Breast epithelium (tissue), 4 donors: Measurements from ENCODE around the gene LAIR1. TPM values are rescaled to one million over a fixed set of nuclear protein-coding genes. Genes with fewer than 3 reads are reported as not detected.

Experiments
- DNase-seq, 2 donors: peaks; one replicate each; pipeline ENCODE4 v3.0.0-alpha.2; 2019; ENCODE audit warnings: low spot score in 2 of 2
- H3K27ac ChIP-seq, 2 donors: fragments of 200-600 bp; sonication (generic) in 1 of 2; one replicate each; pipeline ENCODE4 v1.5.1; 2016 to 2019; ENCODE audit warnings: mild to moderate bottlenecking in 1 of 2
- H3K27me3 ChIP-seq, 2 donors: fragments of 200-600 bp; sonication (generic) in 1 of 2; one replicate each; pipeline versions ENCODE4 v1.5.1 to v1.6.0; 2017 to 2019; ENCODE audit warnings: control low read depth in 1 of 2, mild to moderate bottlenecking in 1 of 2
- H3K36me3 ChIP-seq: fragments of 200-600 bp; one replicate; pipeline ENCODE4 v1.5.1; 2019
- H3K4me1 ChIP-seq, 2 donors: fragments of 200-600 bp; sonication (generic); one replicate each; pipeline ENCODE4 v1.5.1; 2016 to 2019; ENCODE audit warnings: control low read depth in 1 of 2
- H3K4me3 ChIP-seq, 3 donors: fragments of 200-600 bp; sonication (generic); 1 replicate in 2 of 3; 2 replicates in 1 of 3; pipeline ENCODE4 v1.5.1; 2016 to 2019; ENCODE audit warnings: mild to moderate bottlenecking in 3 of 3, moderate library complexity in 2 of 3
- H3K9me3 ChIP-seq, 2 donors: fragments of 200-600 bp; sonication (generic) in 1 of 2; one replicate each; pipeline ENCODE4 v1.5.1; 2016 to 2019; ENCODE audit warnings: control low read depth in 1 of 2
- CTCF ChIP-seq, 3 donors: fragments of 450-650 bp; IDR thresholded peaks; one replicate each; pipeline ENCODE4 v1.5.1; 2016 to 2017; ENCODE audit warnings: antibody characterized with exemption in 3 of 3, mild to moderate bottlenecking in 3 of 3, moderate library complexity in 3 of 3
- POLR2A ChIP-seq: fragments of 450-650 bp; IDR thresholded peaks from one replicate; pipeline ENCODE4 v1.6.1; 2016; ENCODE audit warnings: antibody characterized with exemption, mild to moderate bottlenecking, moderate library complexity
- POLR2AphosphoS5 ChIP-seq, 3 donors: sonication (generic); formaldehyde crosslinking; IDR thresholded peaks; one replicate each; pipeline ENCODE4 v1.6.1; 2017; ENCODE audit warnings: antibody characterized with exemption in 3 of 3
- intact Hi-C: fragments of 100-400 bp; cut with DNase I; formaldehyde crosslinking; loops from one replicate; pipeline ENCODE4 v1.15.1; 2023; ENCODE audit warnings: low total_unique reads
- total RNA-seq, 3 donors: library from RNA; depleted of rRNA; stranded (reverse); fragments of >200 nt; gene quantifications; one replicate each; pipeline ENCODE4 v1.1.0, GENCODE V29; 2016

The LAIR1 gene
- total RNA-seq, 3 donors from 2014 or later: 11.8 to 44.5 (median 23.1) TPM

- Histone ChIP-seq H3K9me3 (no peaks in the 10 kb centered on the region), H3K27ac (no peak overlapping the region), H3K4me1 (no peaks in the 10 kb centered on the region), H3K4me3 (no peak overlapping the region), H3K27me3 (peaks cover 0 to 18% of the 10 kb centered on the region in 2 donors), H3K36me3 (no peaks in the 10 kb centered on the region)
- intact Hi-C loops: no loop called here
- no peak for DNase-seq
- TF ChIP-seq POLR2AphosphoS5 (IDR thresholded peaks at IDR 0.05) (no peak), CTCF (IDR thresholded peaks at IDR 0.05) (no peak), POLR2A (no peak)
These were observed 26.2 kb downstream of the LAIR1 start for GRCh38 chr19:54338521-54338920.

DNA sequence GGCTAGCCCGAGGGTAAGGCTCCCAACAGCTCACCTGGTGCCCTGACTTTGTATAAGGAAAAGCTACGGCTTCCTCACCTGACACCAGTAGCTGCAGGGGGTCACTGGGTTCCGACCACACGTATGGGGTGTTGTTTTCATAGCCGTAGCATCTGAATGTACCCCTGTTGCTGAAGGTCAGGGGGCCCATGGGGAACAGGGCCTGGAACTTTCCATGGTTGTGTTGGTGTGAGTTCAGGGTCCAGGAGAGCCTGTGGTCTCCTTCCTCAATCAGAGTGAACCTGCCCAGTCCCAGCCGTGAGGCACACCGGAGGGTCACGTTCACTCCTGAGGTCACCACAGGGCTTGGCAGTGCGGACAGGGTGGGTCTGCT lies 26.9 kb downstream of the LAIR1 start:
- intact Hi-C loops: loop anchor here (2.0 kb wide), 1 partner anchor 27 kb away; the partner anchor contains the start of gene LAIR1
- H3K36me3 ChIP-seq: no peaks in the 10 kb centered on the region

DNA sequence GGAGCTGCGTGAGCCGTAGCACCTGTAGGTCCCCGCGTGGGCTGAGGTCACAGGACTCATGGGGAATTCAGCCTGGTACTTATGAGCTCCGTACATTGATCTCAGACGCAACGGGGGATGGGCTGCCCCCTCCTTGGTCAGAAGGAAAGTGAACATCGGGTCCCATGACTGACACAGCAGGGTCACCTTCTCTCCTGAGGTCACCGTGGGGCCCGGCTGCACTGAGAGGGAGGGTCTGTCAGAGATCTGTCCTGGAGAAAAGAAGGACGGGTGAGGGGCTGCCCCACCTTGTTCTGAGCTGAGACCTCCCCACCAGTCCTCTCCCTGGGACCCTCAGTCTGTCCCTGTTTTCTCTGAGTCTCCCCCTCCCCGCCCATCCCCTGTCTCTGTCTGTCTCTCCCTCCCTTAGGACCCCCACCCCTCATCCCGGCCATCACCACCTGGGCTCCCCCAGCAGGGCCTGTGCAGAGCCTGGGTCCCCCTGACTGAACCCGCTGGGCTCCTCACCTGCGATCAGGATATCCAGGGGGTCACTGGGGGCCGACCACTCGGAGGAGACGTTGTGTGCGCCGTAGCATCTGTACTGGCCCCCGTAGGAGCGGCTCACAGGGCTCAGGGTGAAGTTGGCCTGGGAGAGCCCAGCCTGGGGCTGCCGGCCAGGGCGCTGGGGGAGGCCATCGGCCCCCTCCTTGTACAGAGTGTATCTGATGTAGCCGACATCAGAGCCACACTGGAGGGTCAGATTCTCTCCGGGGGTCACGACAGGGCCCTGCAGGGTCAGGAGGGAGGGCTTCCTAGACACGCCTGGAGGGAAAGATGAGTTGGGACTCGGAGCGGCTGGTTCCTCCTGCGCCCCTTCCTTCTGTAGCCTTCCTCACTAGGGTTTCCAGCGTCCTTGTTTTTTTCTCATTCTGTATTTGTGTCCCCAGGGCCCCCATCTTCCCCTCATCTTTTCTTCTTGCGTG lies 27.6 kb downstream of the LAIR1 start:
- no peak for DNase-seq
- Histone ChIP-seq H3K4me3 (no peak overlapping the region), H3K4me1 (no peaks in the 10 kb centered on the region), H3K27me3 (peaks cover 0 to 23% of the 10 kb centered on the region in 2 donors), H3K36me3 (no peaks in the 10 kb centered on the region), H3K9me3 (no peaks in the 10 kb centered on the region), H3K27ac (no peak overlapping the region)
- TF ChIP-seq POLR2A (no peak), POLR2AphosphoS5 (IDR thresholded peaks at IDR 0.05) (no peak), CTCF (IDR thresholded peaks at IDR 0.05) (no peak)
- intact Hi-C loops: loop anchor here (2.0 kb wide), 1 partner anchor 28 kb away; the partner anchor contains the start of gene LAIR1

More for the DNA sequence above, 26.9 kb downstream of the LAIR1 start:
- no peaks in the 10 kb centered on the region for H3K9me3 ChIP-seq
- H3K4me3 ChIP-seq: no peak overlapping the region
- H3K27me3 ChIP-seq: peaks cover 0 to 18% of the 10 kb centered on the region in 2 donors
- H3K27ac ChIP-seq: no peak overlapping the region
- TF ChIP-seq POLR2AphosphoS5 (IDR thresholded peaks at IDR 0.05) (no peak), POLR2A (no peak), CTCF (IDR thresholded peaks at IDR 0.05) (no peak)
- DNase-seq: no peak
- no peaks in the 10 kb centered on the region for H3K4me1 ChIP-seq

GRCh38 chr19:54335979-54336892 lies 28.5 kb downstream of the LAIR1 start:
- no peak for DNase-seq
- no peak overlapping the region for H3K27ac ChIP-seq
- intact Hi-C loops: loop anchor here (2.0 kb wide), 1 partner anchor 29 kb away; the partner anchor contains the start of gene LAIR1
- H3K4me1 ChIP-seq: no peaks in the 10 kb centered on the region
- no peaks in the 10 kb centered on the region for H3K36me3 ChIP-seq
- peaks cover 0 to 29% of the 10 kb centered on the region in 2 donors for H3K27me3 ChIP-seq
- no peaks in the 10 kb centered on the region for H3K9me3 ChIP-seq
- TF ChIP-seq CTCF (IDR thresholded peaks at IDR 0.05): no peak
- no peak for TF ChIP-seq POLR2A
- no peak for TF ChIP-seq POLR2AphosphoS5 (IDR thresholded peaks at IDR 0.05)
- no peak overlapping the region for H3K4me3 ChIP-seq
